ENCODE data around the gene SDS. TPM values are rescaled to one million over a fixed set of nuclear protein-coding genes. Genes with fewer than 3 reads are reported as not detected.

Gene SDS
- total and polyA plus RNA-seq, 2 experiments from 2014 or later = 0.57 TPM; not detected in 1

DNA sequence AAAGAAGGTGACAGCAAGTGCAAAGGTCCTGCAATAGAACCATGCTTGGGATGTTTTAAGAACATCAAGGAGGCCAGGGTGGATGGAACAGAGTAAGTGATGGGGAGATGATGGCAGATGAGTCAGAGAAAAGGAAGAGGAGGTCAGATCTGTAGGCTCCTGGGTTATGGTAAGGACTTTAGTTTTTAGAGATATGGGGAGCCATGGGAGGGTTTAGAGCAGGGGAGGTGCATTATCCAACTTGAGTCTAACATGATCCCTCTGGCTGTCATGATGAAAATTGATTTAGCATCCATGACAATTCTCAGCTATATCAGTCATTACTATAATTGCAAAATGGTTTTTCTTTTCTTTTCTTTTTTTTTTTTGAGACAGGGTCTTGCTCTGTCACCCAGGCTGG is 52.6 kb downstream of the SDS start:
- H3F3A ChIP-seq (replicated peaks; ENCODE audit: low read depth) = no peaks in the 10 kb centered on the region
- TF ChIP-seq EZH2phosphoT487 (IDR thresholded peaks at IDR 0.05; ENCODE audit: unreplicated experiment) (no peak), CTCF (conservative IDR thresholded peaks at IDR 0.05; ENCODE audit: low read depth in 2 of 2) (no peak), POLR2AphosphoS5 (IDR thresholded peaks at IDR 0.05; ENCODE audit: low read depth) (no peak), REST (IDR thresholded peaks at IDR 0.05; ENCODE audit: unreplicated experiment) (no peak), EZH2 (IDR thresholded peaks at IDR 0.05; ENCODE audit: low read depth, unreplicated experiment) (no peak), STAT1 (IDR thresholded peaks at IDR 0.05; ENCODE audit: unreplicated experiment) (no peak), ZNF331 (CRISPR knock-in tag; IDR thresholded peaks at IDR 0.05; ENCODE audit: low read depth) (no peak)
- no peak overlapping the region for H3K27ac Mint-ChIP-seq
- H3K36me3 ChIP-seq (ENCODE audit: insufficient read depth) = no peaks in the 10 kb centered on the region
- H3K27me3 ChIP-seq (ENCODE audit: insufficient read depth) = no peaks in the 10 kb centered on the region
- 0 out of 2 replicates have a peak, but pooled peaks cover 5% of the 10 kb centered on the region for H3K4me1 ChIP-seq (ENCODE audit: insufficient read depth)
- H3K9me2 ChIP-seq (ENCODE audit: insufficient read depth) = no peaks in the 10 kb centered on the region
- no peak overlapping the region for H3K27ac ChIP-seq (ENCODE audit: low read depth)
- H3K27me3 Mint-ChIP-seq (ENCODE audit: insufficient read depth, low read depth, poor library complexity) = peaks cover 2% of the 10 kb centered on the region
- no peak for DNase-seq (ENCODE audit: low spot score)
- no peak for ATAC-seq
- H3K9me3 Mint-ChIP-seq = no peaks in the 10 kb centered on the region; the same call in 2 of the 3 replicates
- H3K4me3 ChIP-seq = no peak overlapping the region
- H3K4me3 Mint-ChIP-seq = no peak overlapping the region
- H3K4me1 Mint-ChIP-seq = peaks cover 6% of the 10 kb centered on the region; the same call in 2 of the 3 replicates
- H2AFZ ChIP-seq = no peak overlapping the region
- H3K79me2 ChIP-seq (replicated peaks; ENCODE audit: insufficient read depth) = no peaks in the 10 kb centered on the region
- H3K36me3 Mint-ChIP-seq (ENCODE audit: low read depth) = no peaks in the 10 kb centered on the region
- H3K4me2 ChIP-seq = no peak overlapping the region
- no peaks in the 10 kb centered on the region for H4K20me1 ChIP-seq (replicated peaks; ENCODE audit: insufficient read depth)

- peak; percentile 86 for ATAC-seq
- Mint-ChIP-seq H3K4me1 (peaks cover 6% of the 10 kb centered on the region; the same call in 2 of the 3 replicates), H3K27ac (no peak overlapping the region), H3K9me3 (no peaks in the 10 kb centered on the region; the same call in 2 of the 3 replicates), H3K27me3 (ENCODE audit: insufficient read depth, low read depth, poor library complexity) (peaks cover 2% of the 10 kb centered on the region), H3K4me3 (peak overlapping the region; percentile 18; the same call in 1 of the 3 replicates), H3K36me3 (ENCODE audit: low read depth) (no peaks in the 10 kb centered on the region)
- H3K27ac ChIP-seq (ENCODE audit: low read depth) = no peak overlapping the region
- no peaks in the 10 kb centered on the region for H3K36me3 ChIP-seq (ENCODE audit: insufficient read depth)
- TF ChIP-seq POLR2AphosphoS5 (IDR thresholded peaks at IDR 0.05; ENCODE audit: low read depth) (peak; percentile 56), ZNF331 (CRISPR knock-in tag; IDR thresholded peaks at IDR 0.05; ENCODE audit: low read depth) (no peak)
- H3F3A ChIP-seq (replicated peaks; ENCODE audit: low read depth) = no peaks in the 10 kb centered on the region
- H3K9me2 ChIP-seq (ENCODE audit: insufficient read depth) = no peaks in the 10 kb centered on the region
- no peaks in the 10 kb centered on the region for H3K79me2 ChIP-seq (replicated peaks; ENCODE audit: insufficient read depth)
- no peaks in the 10 kb centered on the region for H3K27me3 ChIP-seq (ENCODE audit: insufficient read depth)
- peak overlapping the region; percentile 75 for H3K4me2 ChIP-seq
- H4K20me1 ChIP-seq (replicated peaks; ENCODE audit: insufficient read depth) = no peaks in the 10 kb centered on the region
- peak overlapping the region; percentile 94 for H2AFZ ChIP-seq
- H3K4me1 ChIP-seq (ENCODE audit: insufficient read depth) = 0 out of 2 replicates have a peak, but pooled peaks cover 5% of the 10 kb centered on the region
- peak; percentile 86 for DNase-seq (ENCODE audit: low spot score)
- peak overlapping the region; percentile 42 for H3K4me3 ChIP-seq
These were observed 54.7 kb downstream of the SDS start for GRCh38 chr12:113348849-113349536.

Measured in GM23338 (cell line).